NCI-H146 (cell line): ENCODE results near the gene OLFM2.
"Not testable (repeated sequence)": the region's sequence is repeated elsewhere in the genome, so short reads cannot be mapped to it uniquely, and the experiment has no call there.

ENCODE experiments used
- DNase-seq: peaks from one replicate; lab custom pipeline; 2025; lab: John Stamatoyannopoulos, UW

Gene OLFM2

DNA sequence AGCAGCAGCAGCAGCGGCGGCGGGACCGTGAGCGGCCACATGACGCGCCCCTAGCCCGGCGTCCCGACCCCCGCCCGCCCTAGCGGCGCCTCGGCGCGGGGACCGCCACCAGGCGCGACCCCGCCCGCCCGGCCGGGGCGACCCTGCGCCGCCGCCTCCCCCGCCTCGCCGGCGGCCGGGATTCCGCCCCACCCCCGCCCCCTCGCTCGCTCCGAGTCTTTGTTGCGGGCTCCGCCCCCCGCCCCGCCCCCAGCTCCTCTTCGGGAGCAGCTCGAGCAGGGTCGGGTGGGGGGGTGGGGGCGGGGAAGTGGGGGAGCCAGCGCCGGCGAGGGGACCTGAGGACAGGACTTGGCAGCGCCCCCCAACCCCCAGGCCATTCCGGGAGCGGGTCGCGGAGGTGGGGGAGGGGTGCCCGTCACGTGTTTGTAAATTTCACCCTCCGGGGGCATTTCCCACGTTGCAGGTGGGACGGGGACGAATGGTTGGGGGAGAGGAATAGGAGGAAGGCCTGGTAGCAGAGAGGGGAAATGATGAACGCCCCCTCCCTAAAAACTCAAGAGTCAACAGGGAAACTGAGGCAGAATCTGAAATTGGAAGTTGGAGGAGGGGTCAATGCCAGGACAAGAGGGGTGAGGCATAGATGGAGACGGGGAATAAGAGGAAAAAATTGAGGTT, at the start of gene OLFM2:
TSS of gene OLFM2 (minus strand) at position 190 of the 675 bp plus-strand sequence. CDS start at position 41, 149 bp downstream.
- DNase-seq, result peak; percentile 23

GRCh38 chr19:9981406-9982260, 45.3 kb upstream of the OLFM2 start:
- DNase-seq, result no peak

DNA sequence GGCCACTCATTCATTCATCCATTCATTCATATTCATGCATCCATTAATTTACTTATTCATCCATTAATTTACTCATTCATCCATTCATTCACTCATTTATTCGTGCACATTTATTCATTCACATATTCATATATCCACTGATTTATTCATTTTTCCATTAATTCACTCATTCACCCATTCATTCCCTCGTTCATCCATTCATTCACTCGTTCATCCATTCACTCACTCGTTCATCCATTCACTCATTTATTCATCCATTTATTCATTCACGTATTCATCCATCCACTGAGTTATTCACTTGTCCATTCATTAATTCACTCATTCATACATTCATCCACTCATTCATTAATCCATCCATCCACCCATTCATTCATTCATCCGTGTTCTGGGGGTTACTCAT, 35.8 kb upstream of the OLFM2 start:
- no peak for DNase-seq

GRCh38 chr19:9971166-9971897, 35.0 kb upstream of the OLFM2 start:
- DNase-seq, result no peak

DNA sequence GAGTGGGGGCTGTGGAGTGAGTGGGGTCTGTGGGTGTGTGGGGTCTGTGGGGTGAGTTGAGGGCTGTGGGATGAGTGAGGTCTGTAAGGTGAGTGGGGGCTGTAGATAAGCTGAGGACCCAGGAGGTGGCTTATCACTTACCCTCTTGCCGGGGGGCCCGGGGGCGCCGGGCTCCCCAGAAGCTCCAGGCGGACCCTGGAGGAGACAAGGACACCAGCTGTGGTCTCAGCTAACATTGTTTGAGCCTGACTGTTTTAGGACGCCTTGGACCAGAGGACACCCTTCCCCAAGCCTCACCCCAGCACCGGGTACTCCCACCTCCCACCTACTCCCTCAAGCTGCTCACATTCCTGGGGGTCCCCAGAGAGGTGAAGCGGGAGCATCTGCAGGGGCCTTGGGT, 34.2 kb upstream of the OLFM2 start:
- no peak for DNase-seq

DNA sequence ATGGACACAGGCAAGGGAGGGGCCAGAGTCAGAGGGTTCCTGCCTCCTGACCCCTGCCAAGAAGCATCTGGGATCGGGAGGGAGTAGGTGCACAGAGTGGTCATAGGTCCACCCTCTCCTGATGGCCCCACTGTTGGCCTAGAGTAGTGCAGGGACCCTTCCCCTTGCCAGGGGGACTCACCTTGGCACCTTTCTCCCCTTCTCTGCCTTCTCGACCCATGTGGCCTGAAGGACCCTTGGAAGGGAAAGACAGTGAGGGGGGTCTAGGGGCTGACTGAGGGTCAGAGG, 33.3 kb upstream of the OLFM2 start:
- no peak for DNase-seq

DNA sequence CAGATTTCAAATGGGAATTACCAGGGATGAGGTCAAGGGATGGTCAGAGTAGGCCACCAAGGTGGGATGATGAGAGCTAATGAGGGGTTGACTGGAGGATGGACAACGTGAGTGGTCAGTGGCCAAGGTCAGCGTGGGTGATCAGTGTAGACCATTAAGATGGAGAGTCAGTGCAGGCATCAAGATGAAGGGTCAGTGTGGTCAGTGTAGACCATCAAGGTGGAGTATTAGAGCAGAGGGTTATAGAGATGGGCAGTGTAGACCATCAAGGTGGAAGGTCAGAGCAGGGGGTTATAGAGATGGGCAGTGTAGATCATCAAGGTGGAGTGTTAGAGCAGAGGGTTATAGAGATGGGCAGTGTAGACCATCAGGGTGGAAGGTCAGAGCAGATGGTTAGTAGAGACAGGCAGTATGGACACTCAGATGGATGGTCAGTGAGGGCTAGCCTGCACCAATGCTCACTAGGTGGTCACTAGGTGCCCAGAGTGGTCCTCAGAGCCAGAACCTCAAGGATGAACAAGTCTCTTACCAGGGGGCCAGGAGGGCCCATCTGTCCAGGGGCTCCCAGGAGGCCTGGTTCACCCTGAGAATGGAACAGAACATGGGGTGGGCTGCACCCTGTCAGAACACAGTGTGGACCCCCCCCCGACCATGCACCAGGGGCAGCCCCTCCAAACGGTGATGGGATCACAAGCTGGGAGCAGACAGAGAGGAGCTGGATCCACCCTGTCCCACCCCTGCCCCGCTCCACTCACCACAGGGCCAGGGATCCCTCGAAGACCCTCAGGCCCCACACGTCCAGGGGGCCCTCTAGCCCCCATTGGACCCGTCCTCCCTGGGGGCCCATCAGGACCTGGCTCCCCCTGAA, 32.7 kb upstream of the OLFM2 start:
- no peak for DNase-seq

DNA sequence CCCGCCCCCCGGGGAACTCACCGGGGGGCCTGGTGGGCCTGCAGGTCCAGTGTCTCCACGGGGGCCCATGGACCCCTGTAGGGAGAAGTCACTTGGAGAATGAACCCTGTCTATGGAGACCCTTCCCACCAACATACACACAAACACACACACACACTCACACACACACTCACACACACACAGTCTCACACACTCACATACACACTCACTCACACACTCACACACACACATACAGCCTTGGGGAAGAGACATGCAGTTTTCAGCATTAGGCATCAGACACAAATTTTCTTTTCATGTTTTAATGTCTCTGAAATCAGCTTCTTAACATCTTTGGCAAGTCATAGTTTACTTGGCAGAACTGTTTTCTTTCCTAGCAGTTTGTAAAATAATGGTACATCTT, 31.0 kb upstream of the OLFM2 start:
- no peak for DNase-seq

DNA sequence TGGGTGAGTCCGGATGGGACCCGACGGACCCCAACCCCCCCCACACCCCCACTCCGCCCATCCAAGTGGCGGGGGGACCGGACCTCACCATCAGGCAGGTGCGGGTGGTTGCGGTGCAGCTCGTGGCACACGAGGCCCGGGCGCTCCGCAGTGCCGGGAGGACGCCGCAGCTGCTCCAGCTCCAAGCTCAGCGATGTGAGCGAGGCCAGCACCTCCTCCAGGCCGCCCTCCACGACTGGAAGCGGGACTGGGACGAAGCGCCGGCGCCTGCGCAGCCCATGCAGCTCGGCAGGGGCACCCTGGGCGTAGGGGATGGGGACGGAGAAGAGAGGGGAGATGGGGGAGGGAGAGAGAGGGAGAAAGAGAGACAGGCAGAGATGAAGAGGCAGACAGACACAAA, 30.1 kb upstream of the OLFM2 start:
- no peak for DNase-seq

DNA sequence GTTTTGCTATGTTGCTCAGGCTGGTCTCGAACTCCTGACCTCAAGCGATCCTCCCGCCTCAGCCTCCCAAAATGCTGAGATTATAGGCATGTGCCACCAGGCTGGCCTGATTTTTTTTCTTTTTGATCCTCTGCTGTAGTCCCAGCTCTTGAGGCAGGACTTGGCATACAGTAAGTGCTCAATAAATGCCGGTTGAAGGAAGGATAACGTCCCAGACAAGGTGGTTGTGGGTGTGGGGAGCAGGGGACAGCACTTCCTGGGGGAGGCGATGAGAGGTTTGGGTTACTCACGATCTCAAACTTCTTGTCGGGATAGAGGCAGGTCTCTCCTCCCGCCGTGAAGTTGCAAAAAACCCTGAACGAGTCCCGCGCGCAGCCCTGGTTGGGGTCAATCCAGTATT, 29.7 kb upstream of the OLFM2 start:
- DNase-seq, result no peak

DNA sequence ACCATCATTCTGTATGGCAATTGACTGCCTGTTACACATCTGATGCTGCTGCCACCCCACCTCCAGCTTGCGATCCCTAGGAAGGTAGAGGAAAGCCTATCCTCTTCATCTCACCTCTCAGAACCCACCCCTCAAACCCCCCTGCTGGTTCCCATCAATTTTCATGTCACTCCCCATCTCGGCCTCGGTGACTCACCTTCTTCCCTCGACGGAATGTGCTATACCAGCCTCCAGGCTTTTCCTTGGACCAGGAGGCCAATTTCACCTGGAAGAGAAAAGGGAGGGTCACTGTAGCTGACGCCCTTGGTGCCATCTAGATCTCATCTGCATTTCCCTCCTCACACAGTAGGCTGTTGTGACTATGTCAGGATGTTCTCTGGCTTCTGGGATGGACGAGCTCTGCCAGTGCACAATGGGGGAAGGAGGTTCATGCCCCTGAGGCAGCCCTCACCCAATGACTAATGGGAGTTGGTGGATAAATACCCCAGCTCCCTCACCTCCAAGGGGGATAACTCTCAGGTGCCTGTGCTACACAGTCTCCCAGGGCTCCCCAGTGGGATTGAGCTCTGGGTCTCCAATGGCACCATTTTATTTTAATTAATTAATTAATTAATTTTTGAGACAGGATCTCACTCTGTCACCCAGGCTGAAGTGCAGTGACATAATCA, 26.4 kb upstream of the OLFM2 start:
- no peak for DNase-seq

DNA sequence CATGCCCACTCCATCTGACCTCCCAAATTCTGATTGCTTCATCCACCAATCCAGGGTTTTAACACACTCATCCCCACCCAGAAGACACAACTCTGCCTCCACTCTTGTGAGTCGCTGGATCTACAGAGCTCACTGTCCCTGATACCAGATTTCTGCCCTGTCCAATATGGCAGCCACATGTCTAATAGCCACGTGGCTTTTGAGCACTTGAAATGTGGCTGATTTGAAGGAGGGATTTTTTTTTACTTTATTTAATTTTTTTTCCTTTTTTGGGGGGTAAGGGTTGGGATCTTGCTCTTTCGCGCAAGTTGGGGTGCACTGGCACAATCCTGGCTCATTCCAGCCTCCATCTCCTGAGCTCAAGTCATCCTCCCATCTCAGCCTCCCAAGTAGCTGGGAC, 24.8 kb upstream of the OLFM2 start:
- no peak for DNase-seq

GRCh38 chr19:9958379-9958821, 22.1 kb upstream of the OLFM2 start:
- DNase-seq, result no peak

GRCh38 chr19:9956956-9957355, 20.6 kb upstream of the OLFM2 start:
- no peak for DNase-seq

GRCh38 chr19:9953802-9954542, 17.7 kb upstream of the OLFM2 start:
- no peak for DNase-seq

- DNase-seq, result no peak
Observed at GRCh38 chr19:9952276-9952675, 16.0 kb upstream of the OLFM2 start.

GRCh38 chr19:9947441-9947840, 11.1 kb upstream of the OLFM2 start:
- no peak for DNase-seq

DNA sequence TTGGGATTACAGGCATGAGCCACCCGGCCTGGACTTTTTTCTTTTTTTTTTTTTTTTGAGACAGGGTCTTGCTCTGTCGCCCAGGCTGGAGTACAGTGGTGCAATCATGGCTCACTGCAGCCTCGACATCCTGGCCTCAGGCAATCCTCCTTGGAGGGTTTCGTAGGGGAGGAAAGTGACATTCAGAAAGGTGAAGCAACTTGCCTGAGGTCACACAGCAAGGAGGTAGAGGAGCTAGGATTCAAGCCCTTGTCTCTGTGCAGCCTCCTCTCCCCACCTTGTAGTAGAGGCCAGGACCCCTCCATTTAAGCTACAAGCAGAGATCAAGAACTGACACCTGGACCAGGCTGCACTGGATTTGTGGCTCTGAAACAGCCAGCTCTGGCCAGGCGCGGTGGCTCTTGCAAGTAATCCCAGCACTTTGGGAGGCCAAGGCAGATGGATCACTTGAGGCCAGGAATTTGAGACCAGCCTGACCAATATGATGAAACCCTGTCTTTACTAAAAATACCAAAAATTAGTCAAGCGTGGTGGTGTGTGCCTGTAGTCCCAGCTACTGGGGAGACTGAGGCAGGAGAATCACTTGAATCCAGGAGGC, 10.3 kb upstream of the OLFM2 start:
- DNase-seq, result not testable (repeated sequence)

DNA sequence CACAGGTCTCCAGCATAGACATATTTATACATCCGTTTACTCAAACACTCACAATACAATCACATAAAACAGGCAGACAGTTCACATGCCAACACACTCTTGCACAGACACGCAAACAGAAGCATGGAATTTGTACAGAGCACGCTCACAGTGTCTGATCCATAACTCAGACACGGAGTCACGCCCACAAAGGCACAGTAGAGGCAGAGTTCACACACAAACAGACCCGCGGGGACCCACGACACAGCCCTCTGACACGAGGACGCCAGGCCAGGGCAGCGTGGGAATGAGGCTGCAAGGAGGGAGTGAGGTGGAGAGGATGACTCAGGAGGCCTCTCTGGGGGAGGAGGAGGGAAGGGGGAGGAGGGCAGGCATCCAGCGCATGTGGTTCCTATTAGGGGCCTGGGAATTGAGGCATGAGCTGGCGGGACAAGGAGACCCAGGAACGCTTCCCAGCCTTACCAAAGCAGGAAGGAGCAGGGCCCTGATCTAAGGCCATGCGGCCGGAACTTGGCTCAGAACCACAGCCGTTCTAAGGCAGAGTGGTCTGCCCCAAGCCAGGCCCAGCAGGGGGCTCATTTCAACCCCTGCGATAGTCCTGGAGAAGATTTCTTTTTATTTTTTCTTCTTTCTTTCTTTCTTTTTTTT, 9.1 kb upstream of the OLFM2 start:
- no peak for DNase-seq

DNA sequence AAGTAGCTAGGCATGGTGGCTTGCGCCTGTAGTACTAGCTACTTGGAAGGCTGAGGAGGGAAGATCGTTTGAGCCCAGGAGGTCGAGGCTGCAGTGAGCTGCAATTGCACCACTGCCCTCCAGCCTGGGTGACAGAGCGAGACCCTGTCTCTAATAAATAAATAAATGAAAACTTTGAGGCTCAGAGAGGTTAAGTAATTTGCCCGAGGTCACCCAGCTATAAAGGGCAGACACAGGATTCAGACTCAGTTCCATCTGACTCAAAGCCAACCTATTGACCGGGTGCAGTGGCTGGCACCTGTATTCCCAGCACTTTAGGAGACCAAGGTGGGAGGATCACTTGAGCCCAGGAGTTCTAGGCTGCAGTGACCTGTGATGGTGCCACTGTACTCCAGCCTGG, 7.4 kb upstream of the OLFM2 start:
- no peak for DNase-seq
